Erythroblast (primary cell): ENCODE measurements around the gene KCNQ5.

Source experiments
- GATA1 ChIP-seq: IDR thresholded peaks from 2 replicates; pipeline ENCODE4 v1.6.1; 2011; ENCODE audit warnings: low read depth, mild to moderate bottlenecking, control low read depth, low read length, moderate library complexity
- POLR2A ChIP-seq: IDR thresholded peaks from 2 replicates; pipeline ENCODE4 v1.6.1; 2011; ENCODE audit warnings: mild to moderate bottlenecking, low read length

GRCh38 chr6:72864799-72865198 lies 242.9 kb downstream of the KCNQ5 start:
- TF ChIP-seq POLR2A (no peak), GATA1 (no peak)
